Sciatic nerve (tissue), 2 donors: ENCODE measurements around the gene ZNF559. TPM values are rescaled to one million over a fixed set of nuclear protein-coding genes. Genes with fewer than 3 reads are reported as not detected.

Experiments
- ATAC-seq: fragments of 200-7000 bp; cut with Tn5 transposase; one replicate; pipeline ENCODE4 v1.9.1; 2020; ENCODE audit warnings: mild to moderate bottlenecking, moderate library complexity
- DNase-seq: peaks from one replicate; pipeline ENCODE4 v3.0.0-alpha.2; 2020; ENCODE audit warnings: low spot score
- intact Hi-C: fragments of 100-400 bp; cut with DNase I; formaldehyde crosslinking; loops from one replicate; pipeline ENCODE4 v1.14.2; 2022
- total RNA-seq: library from RNA; stranded (reverse); fragmentation: NEBNext Ultra II Directional; extraction: Animal tissue kit (Norgen Biotek cat#: 25700); gene quantifications from one replicate; pipeline ENCODE4 v1.2.1, GENCODE V29; 2021
- donor health status: DM: no; HTN: no; CAD: no.
- donor health status: DM: no; HTN: no; CAD: no.

ZNF559 gene
- total RNA-seq, 1 donor from 2014 or later, result 45.6 TPM

DNA sequence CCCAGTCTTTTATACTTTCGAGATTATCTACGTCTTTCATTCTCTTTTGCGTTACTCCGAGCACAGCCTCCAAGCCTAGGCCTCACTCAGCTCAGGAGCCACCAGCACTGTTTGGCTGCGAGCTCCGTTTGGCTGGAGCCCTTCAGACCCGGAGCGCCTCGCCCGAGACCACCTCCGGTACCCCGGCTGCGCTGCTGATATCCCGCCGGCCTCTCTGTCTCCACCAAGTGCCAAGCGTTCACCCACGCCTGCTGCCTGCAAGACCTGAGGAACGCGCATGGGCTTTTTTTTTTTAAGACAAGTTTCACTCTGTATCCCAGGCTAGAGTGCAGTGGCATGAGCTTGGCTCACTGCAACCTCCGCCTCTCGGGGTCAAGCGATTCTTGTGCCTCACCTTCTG is 24.7 kb downstream of the ZNF559 start:
- no peak for ATAC-seq
- intact Hi-C loops, result no loop called here
- no peak for DNase-seq

DNA sequence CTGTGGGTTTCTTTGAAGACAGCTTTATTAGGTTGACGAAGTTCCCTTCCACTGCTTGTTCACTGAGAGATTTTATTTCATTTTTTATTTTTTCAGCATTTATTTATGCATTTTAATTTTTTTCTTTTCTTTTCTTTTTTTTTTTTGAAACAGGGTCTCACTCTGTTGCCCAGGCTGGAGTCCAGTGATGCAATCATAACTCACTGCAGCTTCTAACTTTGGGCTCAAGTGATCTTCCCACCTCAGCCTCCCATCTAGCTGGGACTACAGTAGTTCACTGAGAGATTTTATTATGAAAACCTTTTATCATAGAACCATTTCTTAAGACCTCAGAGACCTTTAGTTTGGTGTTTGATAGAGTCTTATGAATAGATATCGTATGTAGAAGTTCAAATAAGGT is 28.5 kb downstream of the ZNF559 start:
- no peak for DNase-seq
- intact Hi-C loops, result no loop called here
- ATAC-seq, result no peak

DNA sequence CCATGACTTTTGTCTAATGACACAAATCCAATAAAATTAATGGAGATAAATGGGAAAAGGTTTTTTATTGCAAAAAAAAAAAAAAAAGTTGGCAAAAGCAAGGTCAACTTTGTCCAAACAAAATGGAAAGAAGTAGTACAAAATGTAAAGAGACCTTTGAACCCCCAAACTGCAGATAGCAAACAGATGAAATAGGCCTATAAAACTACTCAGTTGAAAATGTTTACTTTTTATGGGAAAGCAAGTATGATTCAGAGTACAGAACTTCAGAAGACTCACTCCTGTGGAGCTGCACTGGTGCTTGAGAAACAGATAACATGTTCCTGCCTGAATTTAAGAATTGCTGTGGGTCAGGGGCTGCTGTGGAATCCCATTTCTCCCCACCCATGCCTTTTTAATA is 29.0 kb downstream of the ZNF559 start:
- no peak for ATAC-seq
- intact Hi-C loops, result no loop called here
- DNase-seq, result no peak

DNA sequence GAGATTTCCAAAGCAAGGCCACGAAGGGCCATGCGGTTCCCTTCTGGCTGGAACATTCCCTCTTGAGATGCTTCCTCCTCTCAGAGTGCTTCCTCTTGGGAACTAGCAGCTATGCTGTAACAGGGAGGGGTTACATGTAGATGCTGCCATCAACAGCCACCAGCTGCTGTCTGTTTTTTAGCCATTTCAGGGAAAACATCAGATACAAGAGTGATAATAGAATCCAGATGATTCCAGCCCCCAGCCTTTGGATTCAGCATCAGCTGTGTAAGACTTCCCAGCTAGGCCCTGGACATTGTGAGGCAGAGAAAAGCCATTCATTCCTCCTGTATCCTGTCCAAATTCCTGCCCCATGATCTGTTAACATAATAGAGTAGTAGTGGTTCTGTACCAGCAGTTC is 30.7 kb downstream of the ZNF559 start:
- intact Hi-C loops, result no loop called here
- DNase-seq, result no peak
- no peak for ATAC-seq

DNA sequence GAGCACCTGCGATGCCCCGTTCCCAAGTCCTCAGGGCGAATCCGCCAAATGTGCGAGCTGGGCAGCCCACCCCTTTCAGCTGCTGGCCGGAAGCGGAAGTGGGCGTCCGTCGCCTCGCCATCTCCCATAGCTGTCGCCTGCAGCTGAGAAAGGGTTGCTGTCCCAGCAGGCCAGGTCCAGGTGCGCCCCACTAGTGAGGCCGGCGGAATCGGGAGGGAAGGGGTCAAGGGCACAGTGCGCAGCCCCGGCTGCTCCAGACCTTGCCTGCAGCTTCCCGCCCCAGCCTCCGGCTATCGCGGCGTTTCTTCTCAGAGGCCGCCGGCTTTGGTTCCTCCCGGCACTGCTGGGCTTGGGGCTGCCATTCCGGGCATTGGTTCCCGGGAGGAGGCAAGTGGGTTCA is 38.9 kb downstream of the ZNF559 start, which contains the start of gene ZNF177:
Gene ZNF177 (plus strand): TSS at position 109 of the 400 bp plus-strand sequence. CDS start 15,299 bp downstream, outside the sequence.
- intact Hi-C loops, result no loop called here
- DNase-seq (no peak), ATAC-seq (no peak)

DNA sequence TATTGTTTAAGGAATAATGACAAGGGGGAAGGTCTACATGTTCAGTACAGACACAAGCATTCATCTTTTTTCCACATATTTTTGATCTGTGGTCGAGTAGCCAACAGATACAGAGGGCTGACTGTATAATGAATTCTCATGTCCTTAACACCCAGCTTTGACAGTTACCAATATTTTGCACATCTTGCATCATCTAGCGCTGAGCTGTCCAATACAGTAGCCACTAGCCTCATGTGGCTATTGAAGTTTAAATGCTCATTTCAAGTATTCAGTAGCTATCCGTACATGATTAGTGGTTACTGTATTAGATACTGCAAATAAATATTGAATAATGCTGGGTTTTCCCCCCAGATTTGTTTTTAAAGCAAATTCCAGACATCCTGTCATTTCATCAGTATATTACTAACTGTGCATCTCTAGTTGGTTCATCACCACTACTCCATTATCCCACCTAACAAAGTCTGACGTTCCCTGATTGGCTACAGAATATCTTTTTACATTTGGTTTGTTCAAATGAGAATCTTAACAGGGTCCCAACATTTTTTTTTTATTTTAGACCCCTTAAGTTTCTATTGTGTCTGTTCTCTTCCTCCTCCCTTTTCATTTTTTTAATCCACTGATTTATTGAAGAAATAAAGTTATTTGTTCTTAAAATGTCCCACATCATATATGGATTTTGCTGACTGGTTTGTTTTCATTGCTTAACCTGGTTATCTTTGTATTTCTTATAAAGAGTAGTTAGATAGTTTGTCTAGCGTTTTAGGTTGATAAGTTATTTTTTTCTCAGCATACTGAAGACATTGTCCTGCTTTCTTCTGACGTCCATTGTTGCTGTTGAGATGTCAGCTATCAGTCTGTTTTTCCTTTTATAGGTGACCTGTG is 47.0 kb downstream of the ZNF559 start:
- intact Hi-C loops, result no loop called here
- no peak for ATAC-seq
- no peak for DNase-seq

DNA sequence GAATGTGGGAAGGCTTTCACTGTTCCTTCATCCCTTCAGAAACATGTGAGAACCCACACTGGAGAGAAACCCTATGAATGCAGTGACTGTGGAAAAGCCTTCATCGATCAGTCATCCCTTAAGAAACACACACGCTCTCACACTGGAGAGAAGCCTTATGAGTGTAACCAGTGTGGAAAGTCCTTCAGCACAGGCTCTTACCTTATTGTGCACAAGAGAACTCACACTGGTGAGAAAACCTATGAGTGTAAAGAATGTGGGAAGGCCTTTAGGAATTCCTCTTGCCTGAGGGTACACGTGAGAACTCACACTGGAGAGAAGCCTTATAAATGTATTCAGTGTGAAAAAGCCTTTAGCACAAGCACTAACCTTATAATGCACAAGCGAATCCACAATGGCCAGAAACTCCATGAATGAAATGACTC is 57.4 kb downstream of the ZNF559 start:
- intact Hi-C loops, result no loop called here
- ATAC-seq (no peak), DNase-seq (no peak)

Other genes with a start within 250 kb of the ZNF559 start
- not detected for gene OR1M1, start 237.1 kb upstream of the ZNF559 start, total RNA-seq
- not detected for gene OR7G2, start 216.7 kb upstream of the ZNF559 start, total RNA-seq
- gene OR7G1, start 208.4 kb upstream of the ZNF559 start, total RNA-seq, result not detected
- gene OR7G3, start 197.2 kb upstream of the ZNF559 start, total RNA-seq, result not detected
- gene ZNF317, start 183.8 kb upstream of the ZNF559 start, total RNA-seq, result 27.6 TPM
- gene OR7D2, start 145.2 kb upstream of the ZNF559 start, total RNA-seq, result not detected
- not detected for gene OR7D4, start 104.6 kb upstream of the ZNF559 start, total RNA-seq
- gene OR7E24, start 73.2 kb upstream of the ZNF559 start, total RNA-seq, result not detected
- gene ZNF699, start 14.3 kb upstream of the ZNF559 start, total RNA-seq, result 10.7 TPM
- 6.2 TPM for gene ZNF177, start 38.8 kb downstream of the ZNF559 start, total RNA-seq
- gene ZNF266, start 111.4 kb downstream of the ZNF559 start, total RNA-seq, result 28.0 TPM
- gene ZNF560, start 174.4 kb downstream of the ZNF559 start, total RNA-seq, result not detected
- gene ZNF426, start 214.5 kb downstream of the ZNF559 start, total RNA-seq, result 21.6 TPM